Activated gamma-delta T cell treated with anti-CD3 and anti-CD28 coated beads, Interleukin-2, amount 50 U/mL, for 16 hours (primary cell): ENCODE results near the gene LOXL1.

ENCODE experiments used
- DNase-seq: peaks from one replicate; pipeline ENCODE4 v3.0.0-alpha.2; 2020; ENCODE audit warnings: low read depth

Gene LOXL1

DNA sequence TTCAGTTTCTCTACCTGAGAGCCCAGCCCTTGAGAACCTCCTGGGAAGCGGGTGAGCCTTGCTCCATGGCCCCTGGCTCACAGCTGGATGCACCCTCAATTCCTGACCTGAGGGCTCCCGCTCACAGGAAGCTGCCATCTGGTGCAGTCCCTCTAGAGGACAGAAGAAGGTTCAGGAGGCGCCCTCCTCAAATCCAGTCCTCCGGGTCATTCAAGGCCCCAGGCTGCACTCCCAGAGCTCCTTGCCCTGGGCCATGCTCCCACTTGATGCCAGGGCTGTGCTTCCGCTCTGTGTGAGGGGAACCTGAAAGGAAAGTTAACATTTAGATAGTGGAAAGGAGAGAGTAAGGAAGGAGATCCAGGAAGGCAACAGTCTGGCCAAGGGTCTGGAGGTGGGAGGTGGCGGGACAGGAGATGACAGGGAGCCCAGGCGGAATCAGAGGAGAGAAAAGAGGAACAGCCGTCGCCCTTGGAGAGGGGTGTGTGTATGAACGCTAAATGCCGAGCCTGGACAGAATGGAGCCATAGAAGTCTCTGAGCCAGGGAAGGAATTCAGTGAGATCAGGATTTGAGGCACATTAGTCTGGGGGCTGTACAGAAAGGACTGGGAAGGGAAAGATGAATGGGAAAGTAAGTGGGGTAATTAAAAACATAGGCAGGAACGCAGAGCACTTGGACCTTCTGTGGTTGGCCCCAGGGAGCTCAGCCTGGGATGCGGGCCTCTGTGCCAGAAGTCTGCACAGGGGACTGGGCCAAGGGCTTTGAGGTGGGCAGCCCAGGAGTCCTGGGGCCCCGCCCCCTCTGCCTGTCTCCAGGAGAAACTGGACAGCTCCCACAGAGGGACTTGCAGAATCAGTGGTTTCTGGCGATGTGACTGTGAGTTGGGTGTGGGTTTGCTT is 26.8 kb upstream of the LOXL1 start:
- DNase-seq, result no peak

GRCh38 chr15:73900095-73900712 is 26.1 kb upstream of the LOXL1 start:
- no peak for DNase-seq

DNA sequence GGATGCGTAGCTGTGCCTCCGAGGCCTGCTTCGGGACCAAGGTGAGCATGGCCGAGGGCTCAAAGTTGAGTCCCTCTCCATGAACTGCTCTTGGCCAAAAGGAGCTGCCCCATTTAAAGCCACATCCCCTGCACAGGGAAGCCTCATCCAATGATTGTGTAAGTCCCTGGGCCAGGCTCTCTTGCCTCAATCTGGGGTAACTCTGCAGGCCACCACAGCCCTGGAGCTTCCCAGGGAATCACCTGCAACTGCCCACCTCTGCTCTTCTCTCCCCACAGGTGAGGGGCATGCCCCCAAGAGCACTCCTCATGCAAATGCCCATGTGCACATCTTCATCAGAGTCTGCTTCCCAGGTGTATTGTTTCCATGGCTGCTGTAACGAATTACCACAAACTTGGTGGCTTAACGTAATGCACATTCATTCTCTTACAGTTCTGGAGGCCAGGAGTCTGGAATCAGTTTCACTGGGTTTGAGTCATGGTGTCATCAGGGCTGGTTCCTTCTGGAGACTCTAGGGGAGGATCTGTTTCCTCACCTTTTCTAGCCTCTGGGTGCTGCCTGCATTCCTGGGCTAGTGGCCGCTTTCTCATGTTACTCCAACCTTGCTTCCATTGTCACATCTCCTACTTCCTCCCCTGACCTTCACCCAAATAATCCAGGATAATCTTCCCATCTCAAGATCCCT is 25.0 kb upstream of the LOXL1 start:
- no peak for DNase-seq

DNA sequence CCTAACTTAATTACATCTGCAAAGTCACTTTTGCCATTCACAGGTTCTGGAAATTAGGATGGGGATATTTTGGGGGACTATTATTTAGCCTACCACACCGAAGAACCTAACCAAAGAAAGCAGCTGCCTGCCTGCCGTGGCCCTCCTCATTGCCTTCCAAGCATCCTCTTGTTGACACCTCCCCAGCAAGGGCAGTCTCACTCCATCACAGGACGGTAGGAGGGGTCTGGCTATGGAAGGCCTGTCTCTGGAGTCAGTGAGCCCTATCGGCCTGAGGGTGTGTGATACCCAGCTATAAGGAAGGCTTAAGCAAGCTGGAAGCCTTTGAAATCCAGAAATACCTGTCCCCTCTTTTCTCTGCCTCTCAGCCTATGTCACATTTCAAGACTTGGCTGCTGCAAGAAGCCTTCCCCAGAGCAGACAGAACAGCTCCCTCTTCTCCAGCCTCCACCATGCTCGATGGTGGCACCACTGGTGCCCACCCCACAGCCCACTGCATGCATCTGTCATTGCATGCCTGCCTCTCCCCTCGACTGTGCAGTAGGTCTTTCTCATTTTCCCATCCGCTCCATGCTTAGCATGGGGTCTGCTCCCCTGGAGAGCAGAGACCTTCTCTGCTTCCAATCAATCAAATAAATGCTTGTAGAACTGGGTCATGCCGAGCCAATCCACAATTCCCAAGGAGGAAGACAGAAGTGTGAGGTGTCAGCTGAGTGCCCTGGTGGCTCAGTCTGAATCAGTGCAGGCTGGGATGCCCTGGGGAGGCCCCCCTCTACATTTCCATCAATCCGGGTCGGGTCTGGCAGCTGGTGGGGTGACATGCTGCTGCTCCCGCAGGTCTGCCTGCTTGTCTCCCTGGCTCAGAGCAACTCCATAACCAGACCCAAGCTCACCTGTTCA is 23.9 kb upstream of the LOXL1 start:
- no peak for DNase-seq

GRCh38 chr15:73904026-73904815 is 22.0 kb upstream of the LOXL1 start:
- DNase-seq, result no peak

DNA sequence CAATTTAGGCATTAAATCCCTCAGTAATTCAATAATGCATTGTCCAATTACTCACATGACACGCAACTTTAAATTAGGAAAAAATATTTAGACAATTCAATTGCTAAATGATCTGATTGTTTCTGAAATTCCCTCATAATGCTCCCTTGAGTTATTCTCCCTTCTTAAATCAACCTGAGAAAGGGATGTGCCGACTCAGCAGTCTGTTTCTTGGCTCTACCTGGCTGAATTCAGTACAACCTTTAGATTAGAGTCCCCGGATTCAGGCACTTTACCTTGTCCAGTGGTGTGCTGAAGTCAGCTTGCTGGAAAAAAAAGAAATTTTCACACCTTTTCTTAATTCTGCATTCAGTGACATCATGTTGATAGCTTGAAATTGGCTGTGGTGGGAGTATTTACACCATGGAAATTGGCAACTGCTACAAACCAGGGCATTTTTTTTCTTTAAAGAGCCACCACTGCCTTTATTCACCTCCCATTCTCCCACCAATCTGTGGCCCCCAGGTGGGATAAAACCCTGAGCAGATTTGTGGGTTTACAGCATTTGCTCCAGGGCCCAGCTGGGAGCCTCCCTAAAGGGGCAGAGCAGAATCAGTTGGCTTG is 20.9 kb upstream of the LOXL1 start:
- no peak for DNase-seq

GRCh38 chr15:73906346-73907034 is 19.8 kb upstream of the LOXL1 start:
- DNase-seq, result no peak

- DNase-seq, result no peak
Measured at GRCh38 chr15:73907035-73907408, 19.2 kb upstream of the LOXL1 start.

GRCh38 chr15:73908030-73908821 is 18.0 kb upstream of the LOXL1 start:
- peak; percentile 56 for DNase-seq

DNA sequence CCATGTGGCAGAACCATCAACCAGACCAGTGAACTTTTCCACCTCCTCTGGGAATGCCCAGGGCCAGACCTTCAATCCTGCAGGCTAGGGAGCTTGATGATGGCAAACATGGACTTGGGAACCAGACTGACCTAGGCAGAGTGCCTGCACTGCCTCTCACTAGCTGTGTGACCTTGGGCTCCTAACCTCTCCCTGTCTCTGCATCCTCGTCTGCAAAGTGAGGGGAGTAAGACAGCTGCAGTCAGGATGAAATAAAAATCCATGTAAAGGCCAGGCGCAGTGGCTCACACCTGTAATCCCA is 17.5 kb upstream of the LOXL1 start:
- DNase-seq, result no peak

DNA sequence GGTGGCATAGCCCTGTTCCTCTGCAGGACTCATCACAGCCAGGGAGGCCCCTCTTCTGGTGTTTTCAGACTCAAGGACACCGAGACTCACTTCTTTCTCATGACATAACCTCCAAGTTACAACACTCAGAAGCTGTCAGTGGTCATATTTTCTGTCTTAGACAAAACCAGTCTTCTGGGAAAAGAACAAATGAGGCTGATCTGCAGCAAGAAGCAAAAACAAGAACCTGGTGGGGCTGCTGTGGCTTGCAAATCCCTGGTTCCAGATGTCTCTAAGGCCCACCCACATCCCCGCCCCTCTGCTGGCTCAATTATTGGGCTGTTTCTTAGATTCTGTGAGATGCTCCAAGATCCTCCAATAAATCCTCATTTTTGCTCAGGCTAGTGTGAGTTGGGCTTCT is 16.6 kb upstream of the LOXL1 start:
- DNase-seq, result no peak

- no peak for DNase-seq
Measured at GRCh38 chr15:73910522-73911303, 15.5 kb upstream of the LOXL1 start.

DNA sequence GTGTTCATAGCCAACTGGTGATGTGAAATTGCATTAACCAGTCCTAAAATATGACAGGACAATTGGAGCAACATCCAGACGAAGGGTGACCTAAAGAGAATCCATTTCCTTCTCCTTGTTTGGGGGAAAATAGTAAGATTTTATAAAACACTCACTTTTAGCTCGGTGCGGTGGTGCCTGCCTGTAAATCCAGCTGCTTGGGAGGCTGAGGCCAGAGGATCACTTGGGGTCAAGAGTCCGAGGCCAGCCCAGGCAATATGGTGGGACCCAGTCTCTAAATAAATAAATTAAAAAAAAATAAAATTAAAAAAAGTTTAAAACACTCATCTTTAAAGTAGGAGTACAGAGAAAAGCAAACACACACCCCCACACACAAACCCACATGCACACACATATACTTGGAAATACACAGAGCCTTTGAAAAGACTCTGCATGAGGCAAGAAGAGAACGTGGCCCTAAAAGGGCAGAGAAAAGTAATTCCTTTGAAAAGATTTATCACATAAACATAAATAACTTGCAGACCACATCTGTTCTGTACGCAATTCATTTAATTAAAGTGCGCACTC is 14.1 kb upstream of the LOXL1 start:
- DNase-seq, result no peak

DNA sequence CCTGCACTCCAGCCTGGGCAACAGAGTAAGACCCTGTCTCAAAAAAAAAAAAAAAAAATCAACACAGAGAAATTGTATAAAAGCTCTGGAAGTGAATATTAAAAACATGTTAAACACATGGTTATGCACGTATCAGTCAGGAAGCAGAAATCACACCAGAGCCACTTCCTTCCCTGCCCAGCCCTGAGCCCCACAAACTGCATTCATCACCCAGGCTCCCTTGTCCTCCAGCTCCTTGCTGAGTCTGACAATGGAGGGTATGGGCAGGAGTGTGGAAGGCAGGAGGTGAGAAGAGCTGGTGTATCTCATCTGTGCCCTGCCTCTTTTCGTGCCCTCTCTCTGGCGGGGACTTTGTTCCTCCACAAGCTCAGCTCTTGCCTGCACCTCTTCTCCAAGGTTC is 12.1 kb upstream of the LOXL1 start:
- no peak for DNase-seq

- DNase-seq, result no peak
Measured at GRCh38 chr15:73915082-73915481, 11.2 kb upstream of the LOXL1 start.

GRCh38 chr15:73918784-73919183 is 7.5 kb upstream of the LOXL1 start:
- no peak for DNase-seq

DNA sequence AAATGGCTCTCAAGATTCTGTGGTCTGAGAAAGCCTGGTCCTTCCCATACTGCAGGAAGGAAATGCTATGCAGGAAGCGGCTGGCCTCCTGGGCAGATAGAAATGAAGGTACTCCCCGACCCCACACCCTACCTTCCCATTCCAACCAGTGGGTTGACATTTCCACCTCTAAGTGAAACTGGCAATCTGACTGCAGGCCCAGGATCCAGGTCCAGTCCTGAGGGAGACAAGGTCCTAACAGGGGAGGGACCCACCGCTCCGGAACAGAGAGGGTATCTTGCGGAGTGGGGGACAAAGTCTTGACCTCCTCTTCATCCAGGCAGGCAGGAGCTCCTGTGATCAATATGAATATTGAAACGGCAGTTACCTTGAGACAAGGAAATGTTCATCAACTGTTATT is 6.6 kb upstream of the LOXL1 start:
- no peak for DNase-seq

- DNase-seq, result no peak
Measured at GRCh38 chr15:73921254-73921925, 4.9 kb upstream of the LOXL1 start.
